Tibial nerve (tissue), 4 donors: ENCODE measurements around the gene FAM9C. TPM values are rescaled to one million over a fixed set of nuclear protein-coding genes. Genes with fewer than 3 reads are reported as not detected.

Experiments
- DNase-seq, 2 donors: peaks; one replicate each; pipeline ENCODE4 v3.0.0-alpha.2; 2019; ENCODE audit warnings: low spot score in 2 of 2
- H3K27ac ChIP-seq, 4 donors: fragments of 200-600 bp; sonication (generic) in 3 of 4; one replicate each; pipeline ENCODE4 v1.5.1; 2017 to 2019; ENCODE audit warnings: mild to moderate bottlenecking in 1 of 4
- H3K27me3 ChIP-seq, 2 donors: fragments of 200-600 bp; sonication (generic) in 1 of 2; one replicate each; pipeline versions ENCODE4 v1.5.1 to v1.6.0; 2017 to 2019
- H3K36me3 ChIP-seq, 3 donors: fragments of 200-600 bp; sonication (generic); one replicate each; pipeline ENCODE4 v1.5.1; 2018 to 2019
- H3K4me1 ChIP-seq, 4 donors: fragments of 200-600 bp; sonication (generic) in 3 of 4; one replicate each; pipeline ENCODE4 v1.5.1; 2017 to 2019
- H3K4me3 ChIP-seq, 4 donors: fragments of 200-600 bp; sonication (generic) in 3 of 4; one replicate each; pipeline ENCODE4 v1.5.1; 2017 to 2019; ENCODE audit warnings: mild to moderate bottlenecking in 1 of 4, moderate library complexity in 1 of 4
- H3K9me3 ChIP-seq, 4 donors: fragments of 200-600 bp; sonication (generic) in 3 of 4; one replicate each; pipeline ENCODE4 v1.5.1; 2017 to 2019
- CTCF ChIP-seq, 5 experiments: fragments of 200-600 bp in 3 of 5; fragments of 450-650 bp in 2 of 5; sonication (generic) in 3 of 5; IDR thresholded peaks; one replicate each; pipeline ENCODE4 v1.5.1; 2016 to 2019; ENCODE audit warnings: antibody characterized with exemption in 5 of 5, mild to moderate bottlenecking in 3 of 5, moderate library complexity in 2 of 5
- EP300 ChIP-seq, 2 donors: sonication (generic); formaldehyde crosslinking; IDR thresholded peaks; one replicate each; pipeline ENCODE4 v1.6.1; 2017; ENCODE audit warnings: antibody characterized with exemption in 2 of 2, mild to moderate bottlenecking in 1 of 2
- POLR2A ChIP-seq, 2 donors: fragments of 450-650 bp; IDR thresholded peaks; one replicate each; pipeline ENCODE4 v1.6.1; 2017; ENCODE audit warnings: antibody characterized with exemption in 2 of 2, mild to moderate bottlenecking in 2 of 2, moderate library complexity in 2 of 2
- WGBS, 2 donors: methylation state at CpG; one replicate each; pipeline ENCODE4 v1.1.5; 2018; 5-methylcytosine and 5-hydroxymethylcytosine counted together
- total RNA-seq, 4 donors: library from RNA; depleted of rRNA; stranded (reverse); fragments of >200 nt; gene quantifications; one replicate each; pipeline ENCODE4 v1.1.0, GENCODE V29; 2016

The FAM9C gene
- total RNA-seq, 4 donors from 2014 or later = not detected

- WGBS, 2 donors = 92 to 99% methylated on average over 5 to 6 of the region's 6 CpGs
- H3K27me3 ChIP-seq = no peaks in the 10 kb centered on the region
- TF ChIP-seq CTCF (IDR thresholded peaks at IDR 0.05) = no peak
- TF ChIP-seq EP300 (IDR thresholded peaks at IDR 0.05) = no peak
- TF ChIP-seq POLR2A (IDR thresholded peaks at IDR 0.05) = no peak
- no peaks in the 10 kb centered on the region for H3K36me3 ChIP-seq
- no peak overlapping the region for H3K27ac ChIP-seq
- H3K9me3 ChIP-seq = no peaks in the 10 kb centered on the region
- DNase-seq = no peak
- H3K4me3 ChIP-seq = no peak overlapping the region
- H3K4me1 ChIP-seq = peaks cover 0 to 4% (median 0%) of the 10 kb centered on the region in 4 donors
Measured at GRCh38 chrX:12987340-12987739, 57.1 kb downstream of the FAM9C start.

GRCh38 chrX:12986886-12987285 lies 57.5 kb downstream of the FAM9C start:
- H3K4me1 ChIP-seq = peaks cover 0 to 4% (median 0%) of the 10 kb centered on the region in 4 donors
- no peak for DNase-seq
- no peak overlapping the region for H3K4me3 ChIP-seq
- no peaks in the 10 kb centered on the region for H3K9me3 ChIP-seq
- H3K36me3 ChIP-seq = no peaks in the 10 kb centered on the region
- TF ChIP-seq CTCF (IDR thresholded peaks at IDR 0.05) (no peak), EP300 (IDR thresholded peaks at IDR 0.05) (no peak), POLR2A (IDR thresholded peaks at IDR 0.05) (no peak)
- no peak overlapping the region for H3K27ac ChIP-seq
- no peaks in the 10 kb centered on the region for H3K27me3 ChIP-seq
- WGBS, 2 donors = 79 to 81% methylated on average over 2 of the region's 2 CpGs

GRCh38 chrX:12986164-12986779 lies 58.1 kb downstream of the FAM9C start:
- no peak for DNase-seq
- TF ChIP-seq POLR2A (IDR thresholded peaks at IDR 0.05) (no peak), CTCF (IDR thresholded peaks at IDR 0.05) (no peak), EP300 (IDR thresholded peaks at IDR 0.05) (no peak)
- 77 to 88% methylated on average over 4 of the region's 4 CpGs for WGBS, 2 donors
- H3K27me3 ChIP-seq = no peaks in the 10 kb centered on the region
- no peaks in the 10 kb centered on the region for H3K36me3 ChIP-seq
- no peaks in the 10 kb centered on the region for H3K9me3 ChIP-seq
- no peak overlapping the region for H3K27ac ChIP-seq
- peaks cover 0 to 4% (median 0%) of the 10 kb centered on the region in 4 donors for H3K4me1 ChIP-seq
- no peak overlapping the region for H3K4me3 ChIP-seq

Other genes starting within 250 kb of the FAM9C start
- 1 to 10 TPM in 1 of 4 donors, under 1 TPM in 3; 0.30 to 1.2 (median 0.64) TPM for gene TLR7, start 177.5 kb downstream of the FAM9C start, total RNA-seq
- 1 to 10 TPM in 3 of 4 donors, under 1 TPM in 1; 0.63 to 1.8 (median 1.4) TPM for gene TLR8, start 138.0 kb downstream of the FAM9C start, total RNA-seq
- gene TMSB4X, start 69.5 kb downstream of the FAM9C start, total RNA-seq = 1,000 to 10,000 TPM; 3,029 to 4,490 (median 3,421) TPM